GM21825 (cell line): ENCODE results near the gene TNFRSF8.

Experiments used
- ATAC-seq: cut with Tn5 transposase; IDR thresholded peaks from one replicate; pipeline ENCODE4 v1.9.1; 2021; ENCODE audit warnings: mild to moderate bottlenecking, moderate library complexity; ENCODE audit not compliant: unreplicated experiment

TNFRSF8 gene

DNA sequence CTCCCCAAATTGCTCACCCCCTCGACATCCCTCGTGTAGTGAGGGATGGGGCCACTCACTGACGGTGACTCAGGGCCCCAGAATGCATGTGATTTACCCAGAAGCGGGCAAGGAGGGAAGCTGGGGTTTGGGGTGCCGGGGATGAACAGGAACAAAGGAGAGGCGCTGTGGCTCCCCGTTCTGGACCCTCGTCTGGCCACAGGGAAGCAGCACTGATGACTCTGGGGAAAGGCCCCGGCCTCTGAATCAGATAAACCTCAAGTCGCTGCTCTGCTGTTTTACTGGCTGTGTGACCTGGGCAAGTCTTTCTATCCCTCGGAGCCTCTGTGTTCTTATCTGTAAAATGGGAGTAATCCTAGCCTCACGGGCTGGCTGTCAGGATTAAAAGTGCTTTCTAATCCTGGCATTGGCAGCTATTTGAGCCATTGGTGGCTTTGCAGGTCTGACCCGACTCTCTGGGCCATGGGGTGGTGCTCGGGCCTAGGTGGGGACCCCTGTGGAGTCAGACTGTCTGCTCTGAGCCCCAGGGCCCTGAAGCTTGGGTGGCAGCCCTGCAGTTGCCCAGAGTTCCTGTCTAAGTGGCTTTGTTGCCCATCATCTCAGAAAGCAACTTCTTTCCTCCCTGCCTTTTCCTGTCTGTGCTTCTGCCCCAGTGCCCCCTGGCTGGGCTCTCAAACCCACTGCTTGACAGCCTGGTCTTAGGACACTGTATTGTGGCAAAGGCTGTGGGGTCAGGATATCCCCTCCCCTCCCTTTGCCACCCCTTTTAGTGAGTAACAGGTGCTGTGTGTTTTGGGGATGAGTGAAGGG lies 109.1 kb downstream of the TNFRSF8 start:
- no peak for ATAC-seq

DNA sequence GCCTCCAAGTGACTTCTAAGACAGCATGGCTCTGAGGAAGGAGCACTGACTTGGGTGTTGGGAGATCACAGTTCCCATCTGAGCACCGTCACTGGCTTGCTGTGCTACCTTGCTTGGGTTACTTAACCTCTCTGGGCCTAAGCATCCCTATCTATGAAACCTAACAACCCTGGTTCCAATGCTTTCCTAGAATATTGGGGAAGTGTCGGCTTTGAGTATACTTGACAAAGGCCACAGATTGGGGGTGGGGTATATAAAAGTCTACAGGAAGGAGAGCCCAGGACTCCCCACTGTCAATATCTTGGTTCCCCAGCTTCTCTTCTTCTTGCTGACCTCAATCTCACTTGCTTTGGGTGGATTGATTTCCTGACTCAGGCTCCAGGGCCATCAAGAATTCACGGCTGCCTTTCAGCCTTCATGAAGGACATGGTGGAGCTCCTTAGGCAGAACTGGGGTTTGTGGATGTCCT lies 110.0 kb downstream of the TNFRSF8 start:
- ATAC-seq: no peak

DNA sequence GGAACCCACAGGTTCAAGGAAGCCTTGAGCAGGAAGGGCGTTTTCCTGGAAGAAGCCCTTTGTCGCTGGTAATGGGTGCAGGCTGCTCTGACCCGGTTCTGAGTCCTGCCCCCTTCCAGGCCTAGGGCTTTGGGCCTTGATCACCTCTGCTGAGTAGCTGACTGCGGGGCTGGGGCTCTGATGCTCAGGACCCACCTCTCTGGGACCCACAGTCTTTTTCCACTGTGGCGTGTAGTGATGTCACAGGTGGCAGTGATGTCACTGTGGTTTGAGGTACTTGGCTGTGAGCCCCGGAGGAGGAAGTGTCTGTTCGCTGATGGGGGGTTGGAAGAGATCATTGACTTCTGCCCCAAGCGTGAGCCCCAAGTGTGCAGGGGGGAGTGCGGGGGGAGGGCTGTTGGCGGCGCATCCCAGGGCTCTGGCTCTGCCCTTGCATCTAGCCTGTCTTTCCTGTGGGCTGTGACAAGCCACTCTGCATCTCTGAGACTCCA lies 110.6 kb downstream of the TNFRSF8 start:
- no peak for ATAC-seq

DNA sequence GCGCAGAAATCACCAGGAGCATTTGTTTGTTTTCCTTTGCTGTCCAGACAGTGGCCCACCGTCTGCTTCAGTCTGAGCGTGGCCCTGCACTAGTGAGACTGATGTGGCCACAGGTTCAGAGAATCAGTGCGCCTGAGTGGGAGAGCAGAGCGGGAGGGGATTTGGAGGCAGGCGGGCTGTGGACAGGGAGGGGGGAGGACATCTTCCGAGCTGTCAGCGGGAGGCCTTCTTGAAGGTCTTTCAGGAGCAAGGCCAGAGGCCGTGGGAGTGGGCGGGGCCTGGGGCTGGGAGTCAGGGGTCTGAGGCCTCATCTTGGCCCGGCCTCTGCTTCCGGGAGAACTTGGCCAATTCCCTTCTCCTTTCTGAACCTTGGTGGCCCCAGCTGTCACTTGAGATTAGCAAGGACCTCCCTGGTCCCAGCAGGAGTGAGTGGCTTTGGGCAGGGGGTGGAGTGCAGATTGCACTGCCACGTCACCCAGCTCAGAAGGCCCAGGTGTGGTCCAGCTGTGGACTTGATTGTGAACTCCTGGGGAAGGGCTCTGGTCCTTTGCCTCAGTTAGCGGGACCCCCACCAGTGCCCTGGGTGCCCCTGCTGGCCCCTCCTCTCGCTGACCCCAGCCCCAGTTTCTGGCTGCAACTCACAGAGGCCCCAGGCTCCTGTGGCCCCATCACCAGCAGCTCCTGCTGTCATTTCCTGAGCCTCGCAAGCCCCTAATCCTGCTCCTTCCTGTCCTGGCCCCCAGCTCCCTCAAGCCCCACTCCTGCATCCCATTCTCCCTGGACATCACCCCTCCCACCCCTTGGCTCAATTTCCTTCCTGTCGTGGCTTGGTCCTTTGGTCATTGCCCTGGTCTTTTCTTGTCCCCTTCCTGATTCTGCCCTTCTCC lies 112.1 kb downstream of the TNFRSF8 start:
- no peak for ATAC-seq

DNA sequence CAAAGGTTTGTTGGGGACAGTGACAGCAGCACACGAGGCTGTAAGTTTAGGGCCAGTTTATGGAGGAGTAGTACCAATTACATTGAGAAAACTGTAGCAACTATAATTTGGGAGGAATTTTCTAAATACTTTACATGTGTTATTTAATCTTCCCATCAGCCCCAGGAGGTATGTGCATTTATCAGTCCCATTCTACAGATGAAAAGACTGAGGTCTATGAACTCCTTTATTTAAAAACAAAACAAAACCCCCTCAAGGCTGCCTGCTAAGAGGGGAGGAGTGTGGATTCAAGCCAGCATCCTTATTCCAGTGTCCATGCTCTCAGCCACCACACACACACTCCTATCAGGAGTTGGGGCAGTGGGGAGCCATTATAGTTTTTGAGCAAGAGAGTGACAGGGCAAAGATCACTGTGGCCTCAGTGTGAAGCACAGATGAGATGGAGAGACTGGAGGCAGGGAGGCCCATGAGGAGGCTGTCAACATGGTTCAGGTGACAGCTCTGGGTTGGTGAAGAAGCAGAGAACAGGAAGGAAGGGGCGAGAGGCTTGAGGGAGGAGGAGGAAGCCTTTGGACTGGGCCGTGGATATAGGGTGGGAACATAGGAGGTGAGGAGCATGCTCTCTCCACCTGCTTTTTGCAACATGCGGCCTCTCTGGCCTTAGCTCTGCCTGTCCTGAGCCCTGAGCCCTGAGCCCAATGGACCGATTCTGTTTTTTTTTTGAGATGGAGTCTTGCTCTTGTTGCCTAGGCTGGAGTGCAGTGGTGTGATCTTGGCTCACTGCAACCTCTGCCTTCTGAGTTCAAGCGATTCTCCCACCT lies 113.4 kb downstream of the TNFRSF8 start:
- no peak for ATAC-seq

DNA sequence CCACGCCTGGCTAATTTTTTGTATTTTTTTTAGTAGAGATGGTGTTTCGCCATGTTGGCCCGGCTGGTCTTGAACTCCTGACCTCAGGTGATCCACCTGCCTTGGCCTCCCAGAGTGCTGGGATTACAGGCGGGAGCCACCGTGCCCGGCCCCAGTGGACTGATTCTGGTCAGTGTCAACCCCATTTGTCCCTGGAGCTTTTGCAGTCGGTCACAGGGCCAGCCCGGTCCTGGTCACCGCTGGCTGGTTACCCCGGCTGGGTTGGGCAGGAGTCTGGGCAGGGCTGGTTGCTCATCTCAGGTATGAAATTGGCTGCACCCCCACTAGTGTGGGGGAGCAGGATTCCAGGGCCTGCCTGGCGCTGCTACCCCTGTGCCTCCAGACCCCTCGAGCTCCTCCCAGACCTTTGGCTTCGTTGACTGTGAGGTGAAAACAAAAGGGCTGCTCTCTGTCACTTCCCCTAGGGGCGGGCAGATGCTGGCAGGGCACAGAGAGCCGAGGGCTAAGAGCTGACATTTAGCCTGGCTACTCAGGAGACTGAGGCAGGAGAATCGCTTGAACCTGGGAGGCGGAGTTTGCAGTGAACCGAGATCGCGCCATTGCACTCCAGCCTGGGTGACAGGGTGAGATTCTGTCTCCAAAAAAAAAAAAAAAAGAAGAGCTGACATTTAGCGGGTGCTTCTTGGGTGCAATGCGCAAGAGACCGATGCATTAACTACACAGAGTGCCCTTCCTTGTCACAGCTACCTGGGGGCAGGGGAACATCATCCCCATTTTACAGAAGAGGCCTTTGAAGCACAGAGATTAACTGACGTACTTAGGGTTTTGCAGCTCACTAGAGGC lies 114.3 kb downstream of the TNFRSF8 start:
- ATAC-seq: no peak

DNA sequence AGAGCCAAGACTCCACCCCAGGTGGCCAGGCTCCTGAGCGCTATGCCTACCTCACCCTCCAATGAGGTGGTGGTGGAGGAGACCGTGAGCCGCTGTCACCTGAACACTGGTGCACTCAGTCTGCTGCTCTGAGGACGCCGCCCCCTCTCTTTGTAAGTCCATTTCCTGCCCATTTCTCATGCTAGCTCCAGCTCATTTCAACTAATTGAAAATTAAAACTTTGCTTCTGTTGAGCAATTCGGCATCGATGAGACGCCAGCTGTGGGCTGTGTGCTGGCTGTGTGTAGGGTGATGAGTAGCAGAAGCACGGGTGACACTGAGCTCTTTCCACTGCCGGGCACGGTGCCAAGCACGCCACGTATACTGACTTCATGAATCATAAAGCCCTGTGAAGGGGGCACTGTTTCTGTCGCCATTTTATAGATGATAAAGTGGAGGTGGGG lies 114.9 kb downstream of the TNFRSF8 start:
- no peak for ATAC-seq

DNA sequence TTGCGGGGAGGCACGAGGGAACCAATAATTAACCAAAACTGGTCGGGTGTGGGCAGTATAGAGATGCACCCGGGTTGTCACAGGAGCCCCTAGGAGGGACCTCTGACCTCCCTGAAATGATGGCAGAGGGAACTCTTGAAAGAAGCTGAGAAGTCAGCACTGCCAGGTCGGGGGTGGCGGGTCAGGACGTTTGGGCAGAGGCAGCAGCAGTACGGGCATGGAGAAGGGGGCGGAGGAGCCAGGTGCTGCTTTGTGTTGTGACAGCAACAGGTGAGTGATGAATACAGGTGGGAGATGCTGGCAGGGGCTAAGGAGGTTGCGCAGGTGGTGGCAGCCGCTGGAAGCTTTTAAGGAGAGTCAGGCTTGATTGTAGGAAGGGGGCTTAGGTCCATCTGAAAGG lies 115.4 kb downstream of the TNFRSF8 start:
- ATAC-seq: no peak

DNA sequence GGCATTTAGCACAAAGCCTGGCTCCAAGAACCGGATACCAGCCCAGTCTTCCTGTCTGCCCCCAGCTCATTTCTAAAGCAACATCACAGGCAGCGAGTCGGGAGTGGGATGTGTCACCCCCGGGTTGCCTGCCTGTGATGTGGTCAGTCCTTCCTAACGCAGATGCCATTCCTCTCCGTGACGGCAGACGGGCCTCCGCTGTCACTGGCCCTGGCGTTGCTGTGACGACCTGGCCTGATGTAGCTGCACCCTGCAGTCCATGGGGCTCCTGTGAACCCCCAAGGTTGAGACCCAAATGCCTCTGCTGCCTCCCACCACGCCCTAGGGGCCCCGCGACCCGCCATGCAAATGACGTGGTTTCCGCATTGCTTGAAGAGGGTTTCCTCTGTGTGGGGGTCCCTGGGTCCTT lies 116.0 kb downstream of the TNFRSF8 start:
- ATAC-seq: no peak

DNA sequence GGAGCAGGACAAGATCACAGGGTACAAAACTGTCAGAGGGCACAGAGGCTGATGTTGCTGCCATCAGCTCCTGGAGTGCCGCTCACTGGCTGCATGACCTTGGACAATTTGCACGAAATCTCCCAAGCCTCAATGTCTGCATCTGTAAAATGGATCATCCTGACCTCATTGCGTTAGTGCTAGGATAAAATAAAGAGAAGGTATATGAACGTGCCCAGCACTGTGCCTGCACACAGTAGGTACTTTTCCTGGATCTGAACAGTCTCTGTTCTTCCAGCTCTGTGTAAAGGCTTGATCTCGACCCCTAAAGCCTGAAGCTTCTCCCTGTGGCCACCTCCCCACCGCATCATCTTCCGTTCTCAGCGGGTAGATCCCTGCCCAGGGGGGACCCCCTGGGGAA lies 116.6 kb downstream of the TNFRSF8 start:
- ATAC-seq: no peak

DNA sequence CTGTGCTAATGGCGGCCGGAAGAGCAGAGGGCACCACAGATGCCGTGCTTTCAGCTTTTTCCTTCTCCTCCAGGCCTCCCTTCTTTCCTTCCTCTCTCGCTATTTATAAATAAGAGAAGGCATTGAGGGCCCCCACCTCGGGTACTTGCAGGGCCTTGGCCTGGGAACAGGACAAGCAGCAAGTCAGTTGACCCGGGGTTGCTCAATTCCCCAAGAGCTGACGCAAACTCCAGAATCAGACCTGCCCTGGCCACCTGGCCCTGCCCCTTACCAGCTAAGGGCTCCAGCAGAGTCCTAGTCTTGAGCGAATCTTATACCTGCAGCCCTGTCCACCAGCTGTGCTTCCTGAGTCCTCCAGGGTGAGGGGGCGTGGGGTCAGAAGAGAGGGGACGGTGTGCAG lies 117.2 kb downstream of the TNFRSF8 start:
- no peak for ATAC-seq

DNA sequence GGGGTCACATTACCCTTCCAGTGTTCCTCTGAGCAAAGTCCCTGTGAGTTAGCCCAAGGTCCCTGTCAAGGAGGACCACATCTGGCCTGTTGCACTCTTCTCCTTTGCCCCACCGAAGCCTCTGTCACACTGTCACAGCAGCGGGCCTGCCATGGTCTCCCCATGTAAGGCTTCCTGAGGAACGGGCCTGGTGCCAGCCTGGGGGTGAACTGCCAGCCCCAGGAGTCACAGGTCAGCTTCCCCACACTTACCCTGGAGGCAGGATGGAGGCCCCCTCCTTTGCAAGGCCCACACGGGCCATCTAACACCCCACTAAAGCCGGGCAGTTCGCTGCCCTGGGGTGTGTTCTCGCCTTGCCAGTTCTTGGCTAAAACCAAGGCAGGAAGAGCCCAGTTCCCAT lies 117.8 kb downstream of the TNFRSF8 start:
- ATAC-seq: no peak

DNA sequence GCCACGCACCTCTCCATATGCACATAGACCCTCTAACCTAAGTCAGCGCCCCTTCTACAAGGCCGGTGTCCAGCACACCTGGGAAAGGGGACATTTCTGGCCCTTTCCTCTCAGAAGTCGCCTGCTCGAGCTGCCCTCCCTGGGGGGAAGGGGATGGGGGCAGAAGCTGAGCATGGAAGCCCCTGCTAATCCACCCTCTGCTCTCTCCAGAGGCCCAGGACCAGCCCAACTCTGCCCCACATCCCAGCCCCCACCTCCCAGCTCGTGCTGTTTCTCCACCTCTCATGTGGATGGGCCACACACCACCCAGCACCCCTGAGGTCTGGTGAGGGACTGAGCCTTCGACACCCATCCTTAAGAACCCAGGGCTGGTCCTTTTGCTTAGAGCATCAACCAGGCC lies 118.5 kb downstream of the TNFRSF8 start:
- no peak for ATAC-seq

DNA sequence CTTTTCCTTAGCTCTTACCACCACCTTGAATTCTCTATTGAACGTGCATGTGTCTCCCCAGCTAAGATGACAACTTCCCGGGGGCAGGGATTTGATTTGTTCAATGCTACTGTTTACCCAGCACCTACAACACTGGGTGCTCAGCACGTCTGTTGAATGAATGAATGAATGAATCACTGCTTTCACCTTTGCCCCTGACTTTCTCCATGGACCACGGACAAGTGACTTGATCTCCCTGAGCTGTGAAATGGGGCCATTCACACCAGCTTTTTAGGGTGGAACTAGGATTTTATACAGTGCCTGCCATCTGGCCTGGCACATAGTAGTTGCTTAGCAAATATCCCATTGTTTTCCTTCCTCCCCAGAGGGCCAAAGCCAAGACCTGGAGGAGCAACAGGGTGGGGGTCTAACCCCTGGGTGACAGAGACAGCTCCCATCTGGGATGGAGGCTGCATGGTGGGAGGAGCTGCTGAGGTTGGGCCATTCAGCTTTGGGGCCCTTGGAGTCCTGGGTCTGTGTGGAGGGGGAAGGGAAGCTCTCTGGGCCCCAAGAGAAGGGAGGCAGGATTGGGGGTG lies 119.4 kb downstream of the TNFRSF8 start:
- ATAC-seq: no peak

DNA sequence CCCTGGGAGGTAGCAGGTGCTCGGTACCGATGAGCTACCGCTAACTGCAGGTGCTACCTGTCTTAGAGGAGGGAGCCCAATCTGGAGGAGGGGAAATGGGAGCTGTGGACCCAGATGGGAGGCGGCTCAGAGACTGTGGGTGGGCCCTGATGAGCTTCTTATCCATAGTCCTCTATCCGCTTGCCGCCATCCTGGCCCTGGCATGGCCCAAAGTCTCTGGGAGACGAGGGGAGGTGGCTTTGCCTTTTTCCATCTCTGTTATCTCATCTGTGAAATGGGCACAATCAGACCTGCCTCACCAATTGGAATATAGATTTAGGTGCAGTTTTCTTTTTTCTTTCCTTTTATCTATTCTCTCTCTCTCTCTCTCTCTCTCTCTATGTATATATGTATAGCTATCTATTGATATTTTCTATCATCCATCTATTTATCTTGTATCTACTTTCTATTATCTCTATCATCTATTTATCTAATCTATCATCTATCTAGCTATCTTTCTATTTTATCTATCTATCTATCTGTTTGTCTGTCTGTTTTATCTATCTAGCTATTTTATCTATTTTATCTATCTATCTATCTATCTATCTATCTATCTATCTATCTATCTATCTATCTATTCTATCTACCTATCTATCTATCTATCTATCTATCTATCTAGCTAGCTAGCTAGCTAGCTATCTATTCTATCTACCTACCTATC lies 120.1 kb downstream of the TNFRSF8 start:
- no peak for ATAC-seq

DNA sequence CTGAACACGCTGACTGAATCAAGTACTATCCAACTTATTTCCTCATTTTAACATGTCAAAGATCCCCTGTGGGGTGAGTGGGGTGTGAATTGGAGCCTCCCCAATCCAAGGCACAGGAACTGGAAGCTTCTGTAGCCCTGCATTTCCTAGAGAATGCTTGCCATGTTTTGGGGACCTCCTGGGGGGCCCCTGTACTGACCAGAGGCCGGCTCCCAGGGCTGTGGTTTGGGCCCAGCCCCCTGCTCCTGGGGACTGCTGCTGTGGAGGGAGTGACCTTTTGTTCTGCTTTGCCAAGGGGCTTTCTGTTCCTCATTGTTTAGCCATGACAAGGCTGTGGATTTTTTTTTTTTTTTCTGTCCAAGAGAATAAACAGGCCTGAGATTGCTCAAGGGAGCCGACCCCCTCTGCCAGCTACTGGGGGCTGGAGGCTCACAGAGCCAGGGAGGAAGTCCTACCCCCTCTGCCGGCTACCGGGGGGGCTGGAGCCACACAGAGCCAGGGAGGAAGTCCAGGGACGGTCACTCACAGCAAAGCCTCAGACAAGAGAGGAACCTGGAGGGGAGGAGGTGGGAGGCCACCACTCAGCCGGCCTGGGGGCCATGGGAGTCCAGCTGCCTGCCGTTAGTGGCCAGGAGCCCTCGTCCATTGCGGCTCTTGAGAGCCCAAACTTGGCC lies 121.0 kb downstream of the TNFRSF8 start:
- no peak for ATAC-seq

DNA sequence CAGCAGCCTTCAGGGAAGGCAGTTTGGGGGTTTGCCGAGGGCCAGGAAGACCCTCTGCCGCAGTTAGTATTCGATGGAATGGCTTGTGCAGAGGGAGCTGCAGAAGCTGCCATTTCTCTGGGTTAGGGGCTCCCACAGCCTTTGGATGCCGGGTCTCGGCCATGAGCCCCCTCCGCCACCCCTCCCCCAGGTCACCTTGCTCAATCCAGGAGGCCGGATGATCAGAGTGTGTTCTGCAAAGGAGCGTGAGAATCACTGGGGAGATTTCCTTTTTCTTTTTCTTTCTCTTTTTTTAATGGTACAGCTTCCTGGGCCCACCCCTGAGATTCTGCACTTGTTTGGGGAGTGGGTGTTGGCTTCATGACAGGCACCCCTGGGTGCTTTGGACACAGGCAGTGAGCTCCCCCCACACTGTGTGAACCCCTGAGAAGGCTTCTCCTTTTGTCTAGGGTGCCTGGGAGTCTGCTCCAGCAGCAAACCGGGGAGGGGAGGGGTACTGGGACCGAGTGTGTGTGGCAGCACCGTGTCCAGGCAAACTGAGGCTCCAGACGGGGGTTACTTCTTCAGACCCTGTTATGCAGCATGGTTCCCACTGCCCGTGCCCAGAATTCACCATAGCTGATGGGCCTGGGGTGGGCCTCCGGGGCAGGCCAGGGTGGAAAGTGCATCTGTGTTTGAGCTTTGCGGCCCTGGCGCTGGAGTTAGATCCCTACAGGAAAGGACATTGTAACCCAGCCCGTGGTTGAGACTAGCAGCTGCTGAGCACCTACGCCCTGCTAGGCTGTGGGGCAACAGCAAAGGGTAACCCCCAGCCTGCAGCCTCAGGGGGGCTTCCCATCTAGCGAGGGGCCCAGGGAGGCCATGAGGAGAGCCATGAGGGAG lies 122.2 kb downstream of the TNFRSF8 start:
- ATAC-seq: no peak
